HEK293 (cell line): ENCODE measurements around the gene KCNAB2.

ENCODE experiments used
- CTCF ChIA-PET: fragments of 350-600 bp; formaldehyde crosslinking; extraction: SDS; loops from one replicate; lab custom pipeline; 2021; ENCODE audit warnings: antibody characterized with exemption; lab: Yijun Ruan, JAX
- POLR2A ChIA-PET: fragments of 300-600 bp; formaldehyde crosslinking; extraction: SDS; loops from one replicate; lab custom pipeline; 2020; ENCODE audit warnings: antibody characterized with exemption, inconsistent platforms; lab: Yijun Ruan, JAX
- H3K27ac ChIP-seq: fragments of 200-500 bp; sonication (Bioruptor generic); 2 replicates; pipeline ENCODE4 v1.5.1; 2014; ENCODE audit warnings: low read depth, low read length, control low read depth, inconsistent platforms; ENCODE audit errors: extremely low read depth
- H3K36me3 ChIP-seq, 2 experiments: fragments of 200-500 bp in 1 of 2; sonication (Bioruptor generic) in 1 of 2; 1 replicate in 1 of 2; 2 replicates in 1 of 2; pipeline ENCODE4 v1.5.1; 2014 to 2017; ENCODE audit warnings: inconsistent platforms in 2 of 2, low read length in 2 of 2; ENCODE audit not compliant: control insufficient read depth in 2 of 2, insufficient read depth in 1 of 2
- H3K4me1 ChIP-seq: fragments of 200-500 bp; sonication (Bioruptor generic); 2 replicates; pipeline ENCODE4 v1.5.1; 2014; ENCODE audit warnings: mild to moderate bottlenecking, low read length, inconsistent platforms; ENCODE audit not compliant: control insufficient read depth, insufficient read depth
- H3K4me3 ChIP-seq: 2 replicates; pipeline ENCODE4 v1.5.1; 2011; ENCODE audit warnings: low read depth, mild to moderate bottlenecking, control low read depth, low read length, moderate library complexity
- H3K9me3 ChIP-seq: fragments of 200-500 bp; sonication (Bioruptor generic); 2 replicates; pipeline ENCODE4 v1.5.1; 2014; ENCODE audit warnings: low read depth, low read length, inconsistent platforms; ENCODE audit not compliant: control insufficient read depth, insufficient read depth
- BCL11B ChIP-seq: fragments of 450-650 bp; formaldehyde crosslinking; IDR thresholded peaks from 2 replicates; pipeline ENCODE4 v1.5.1; 2016; ENCODE audit warnings: low read depth, missing biosample characterization, missing genetic modification characterization
- GLI2 ChIP-seq: fragments of 450-650 bp; formaldehyde crosslinking; IDR thresholded peaks from 2 replicates; pipeline ENCODE4; 2017; ENCODE audit warnings: missing biosample characterization, missing genetic modification characterization, low read depth, borderline replicate concordance
- KLF10 ChIP-seq: fragments of 450-650 bp; IDR thresholded peaks from 2 replicates; pipeline ENCODE4 v1.5.1; 2018; ENCODE audit warnings: missing biosample characterization, mild to moderate bottlenecking, missing genetic modification characterization
- OSR2 ChIP-seq: fragments of 450-650 bp; formaldehyde crosslinking; IDR thresholded peaks from 2 replicates; pipeline ENCODE4 v1.5.1; 2016; ENCODE audit warnings: missing biosample characterization, missing genetic modification characterization
- PATZ1 ChIP-seq: fragments of 450-650 bp; formaldehyde crosslinking; IDR thresholded peaks from 2 replicates; pipeline ENCODE4 v1.5.1; 2016; ENCODE audit warnings: missing biosample characterization, missing genetic modification characterization
- ZBTB21 ChIP-seq: fragments of 450-650 bp; formaldehyde crosslinking; IDR thresholded peaks from 2 replicates; pipeline ENCODE4 v1.5.1; 2017; ENCODE audit warnings: missing biosample characterization, missing genetic modification characterization
- ZFP41 ChIP-seq: fragments of 450-650 bp; formaldehyde crosslinking; IDR thresholded peaks from 2 replicates; pipeline ENCODE4 v1.5.1; 2016; ENCODE audit warnings: missing biosample characterization, missing genetic modification characterization, borderline replicate concordance
- ZNF157 ChIP-seq: fragments of 450-650 bp; formaldehyde crosslinking; IDR thresholded peaks from 2 replicates; pipeline ENCODE4 v1.5.1; 2016; ENCODE audit warnings: missing biosample characterization, missing genetic modification characterization
- ZNF37A ChIP-seq: fragments of 450-650 bp; IDR thresholded peaks from 2 replicates; pipeline ENCODE4 v1.5.1; 2018; ENCODE audit warnings: missing biosample characterization, missing genetic modification characterization
- ZNF48 ChIP-seq: fragments of 450-650 bp; formaldehyde crosslinking; IDR thresholded peaks from 2 replicates; pipeline ENCODE4 v1.5.1; 2016; ENCODE audit warnings: missing biosample characterization, missing genetic modification characterization
- ZNF501 ChIP-seq: fragments of 450-650 bp; formaldehyde crosslinking; IDR thresholded peaks from 2 replicates; pipeline ENCODE4 v1.5.1; 2016; ENCODE audit warnings: missing biosample characterization, missing genetic modification characterization
- ZNF544 ChIP-seq: fragments of 450-650 bp; formaldehyde crosslinking; IDR thresholded peaks from 2 replicates; pipeline ENCODE4 v1.5.0; 2017; ENCODE audit warnings: missing biosample characterization, missing genetic modification characterization
- ZNF558 ChIP-seq: fragments of 450-650 bp; formaldehyde crosslinking; IDR thresholded peaks from 2 replicates; pipeline ENCODE4 v1.5.1; 2016; ENCODE audit warnings: missing biosample characterization, missing genetic modification characterization
- ZNF596 ChIP-seq: fragments of 450-650 bp; IDR thresholded peaks from 2 replicates; pipeline ENCODE4 v1.5.0; 2018; ENCODE audit warnings: missing biosample characterization, mild to moderate bottlenecking, missing genetic modification characterization, moderate library complexity
- ZNF621 ChIP-seq: fragments of 450-650 bp; formaldehyde crosslinking; IDR thresholded peaks from 2 replicates; pipeline ENCODE4 v1.5.1; 2017; ENCODE audit warnings: missing biosample characterization, missing genetic modification characterization
- ZNF664 ChIP-seq: fragments of 450-650 bp; formaldehyde crosslinking; IDR thresholded peaks from 2 replicates; pipeline ENCODE4 v1.5.1; 2016; ENCODE audit warnings: missing biosample characterization, missing genetic modification characterization
- ZNF768 ChIP-seq: fragments of 450-650 bp; formaldehyde crosslinking; IDR thresholded peaks from 2 replicates; pipeline ENCODE4 v1.5.1; 2018; ENCODE audit warnings: missing biosample characterization, mild to moderate bottlenecking, missing genetic modification characterization
- TF ChIP-seq, protein P1 (sequence below): fragments of 450-650 bp; formaldehyde crosslinking; IDR thresholded peaks from 2 replicates; pipeline ENCODE4 v1.5.1; 2016; ENCODE audit warnings: missing biosample characterization, missing genetic modification characterization
- TF ChIP-seq, protein P2 (sequence below): fragments of 450-650 bp; formaldehyde crosslinking; IDR thresholded peaks from 2 replicates; pipeline ENCODE4 v1.5.1; 2016; ENCODE audit warnings: missing biosample characterization, missing genetic modification characterization, borderline replicate concordance
- TF ChIP-seq, protein P3 (sequence below): fragments of 450-650 bp; formaldehyde crosslinking; IDR thresholded peaks from 2 replicates; pipeline ENCODE4 v1.5.0; 2017; ENCODE audit warnings: missing biosample characterization, missing genetic modification characterization, borderline replicate concordance
- TF ChIP-seq, protein P4 (sequence below): fragments of 450-650 bp; formaldehyde crosslinking; IDR thresholded peaks from 2 replicates; pipeline ENCODE4 v1.5.1; 2016; ENCODE audit warnings: missing biosample characterization, missing genetic modification characterization

Gene KCNAB2

DNA sequence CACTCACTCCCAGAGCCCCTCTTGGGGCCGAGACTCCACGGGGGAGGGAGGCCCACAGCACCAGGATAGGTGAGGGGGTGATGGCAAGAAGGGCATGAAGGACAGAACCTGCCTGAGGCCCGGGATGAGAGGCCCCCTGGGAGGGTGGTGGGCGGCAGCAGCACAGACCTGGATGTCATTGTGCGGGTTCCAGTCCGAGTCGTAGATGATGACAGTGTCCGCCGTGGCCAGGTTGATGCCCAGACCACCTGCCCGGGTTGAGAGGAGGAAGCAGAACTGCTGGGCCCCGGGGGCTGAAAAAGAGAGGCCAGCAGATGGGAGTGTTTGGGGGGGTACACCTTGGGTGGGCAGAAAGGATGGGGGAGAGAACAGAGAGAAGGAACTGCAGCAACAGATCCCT, 84.3 kb downstream of the KCNAB2 start:
- CTCF ChIA-PET, result interaction anchor here (0.9 kb wide), 1 partner anchor 48 kb away, joined by 3 read pairs; no protein-coding TSS in a partner anchor
- TF ChIP-seq ZNF621 (tag by site-specific recombination) (no peak), KLF10 (no peak), ZNF544 (tag by site-specific recombination) (no peak), GLI2 (tag by site-specific recombination) (no peak), PATZ1 (no peak), ZFP41 (tag by site-specific recombination) (no peak), ZNF596 (tag by site-specific recombination) (no peak), ZNF501 (tag by site-specific recombination) (no peak), ZNF48 (tag by site-specific recombination) (no peak), OSR2 (no peak), BCL11B (no peak), ZNF37A (tag by site-specific recombination) (no peak), ZNF768 (tag by site-specific recombination) (no peak)
- TF ChIP-seq, protein P1, sequence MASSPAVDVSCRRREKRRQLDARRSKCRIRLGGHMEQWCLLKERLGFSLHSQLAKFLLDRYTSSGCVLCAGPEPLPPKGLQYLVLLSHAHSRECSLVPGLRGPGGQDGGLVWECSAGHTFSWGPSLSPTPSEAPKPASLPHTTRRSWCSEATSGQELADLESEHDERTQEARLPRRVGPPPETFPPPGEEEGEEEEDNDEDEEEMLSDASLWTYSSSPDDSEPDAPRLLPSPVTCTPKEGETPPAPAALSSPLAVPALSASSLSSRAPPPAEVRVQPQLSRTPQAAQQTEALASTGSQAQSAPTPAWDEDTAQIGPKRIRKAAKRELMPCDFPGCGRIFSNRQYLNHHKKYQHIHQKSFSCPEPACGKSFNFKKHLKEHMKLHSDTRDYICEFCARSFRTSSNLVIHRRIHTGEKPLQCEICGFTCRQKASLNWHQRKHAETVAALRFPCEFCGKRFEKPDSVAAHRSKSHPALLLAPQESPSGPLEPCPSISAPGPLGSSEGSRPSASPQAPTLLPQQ, result no peak
- TF ChIP-seq, protein P2, sequence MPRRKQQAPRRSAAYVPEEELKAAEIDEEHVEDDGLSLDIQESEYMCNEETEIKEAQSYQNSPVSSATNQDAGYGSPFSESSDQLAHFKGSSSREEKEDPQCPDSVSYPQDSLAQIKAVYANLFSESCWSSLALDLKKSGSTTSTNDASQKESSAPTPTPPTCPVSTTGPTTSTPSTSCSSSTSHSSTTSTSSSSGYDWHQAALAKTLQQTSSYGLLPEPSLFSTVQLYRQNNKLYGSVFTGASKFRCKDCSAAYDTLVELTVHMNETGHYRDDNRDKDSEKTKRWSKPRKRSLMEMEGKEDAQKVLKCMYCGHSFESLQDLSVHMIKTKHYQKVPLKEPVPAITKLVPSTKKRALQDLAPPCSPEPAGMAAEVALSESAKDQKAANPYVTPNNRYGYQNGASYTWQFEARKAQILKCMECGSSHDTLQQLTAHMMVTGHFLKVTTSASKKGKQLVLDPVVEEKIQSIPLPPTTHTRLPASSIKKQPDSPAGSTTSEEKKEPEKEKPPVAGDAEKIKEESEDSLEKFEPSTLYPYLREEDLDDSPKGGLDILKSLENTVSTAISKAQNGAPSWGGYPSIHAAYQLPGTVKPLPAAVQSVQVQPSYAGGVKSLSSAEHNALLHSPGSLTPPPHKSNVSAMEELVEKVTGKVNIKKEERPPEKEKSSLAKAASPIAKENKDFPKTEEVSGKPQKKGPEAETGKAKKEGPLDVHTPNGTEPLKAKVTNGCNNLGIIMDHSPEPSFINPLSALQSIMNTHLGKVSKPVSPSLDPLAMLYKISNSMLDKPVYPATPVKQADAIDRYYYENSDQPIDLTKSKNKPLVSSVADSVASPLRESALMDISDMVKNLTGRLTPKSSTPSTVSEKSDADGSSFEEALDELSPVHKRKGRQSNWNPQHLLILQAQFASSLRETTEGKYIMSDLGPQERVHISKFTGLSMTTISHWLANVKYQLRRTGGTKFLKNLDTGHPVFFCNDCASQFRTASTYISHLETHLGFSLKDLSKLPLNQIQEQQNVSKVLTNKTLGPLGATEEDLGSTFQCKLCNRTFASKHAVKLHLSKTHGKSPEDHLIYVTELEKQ (tag by site-specific recombination), result no peak

GRCh38 chr1:6130596-6130995, 84.9 kb downstream of the KCNAB2 start:
- POLR2A ChIA-PET, result no interaction called here
- H3K27ac ChIP-seq, result no peak overlapping the region
- CTCF ChIA-PET, result interaction anchor here (0.9 kb wide), 1 partner anchor 48 kb away, joined by 3 read pairs; no protein-coding TSS in a partner anchor
- H3K36me3 ChIP-seq, result no peaks in the 10 kb centered on the region
- no peaks in the 10 kb centered on the region for H3K9me3 ChIP-seq
- H3K4me3 ChIP-seq, result no peak overlapping the region
- no peaks in the 10 kb centered on the region for H3K4me1 ChIP-seq
- TF ChIP-seq ZBTB21 (tag by site-specific recombination) (no peak), ZNF664 (tag by site-specific recombination) (no peak), ZNF157 (tag by site-specific recombination) (no peak), ZNF558 (tag by site-specific recombination) (no peak)
- TF ChIP-seq, protein P3, sequence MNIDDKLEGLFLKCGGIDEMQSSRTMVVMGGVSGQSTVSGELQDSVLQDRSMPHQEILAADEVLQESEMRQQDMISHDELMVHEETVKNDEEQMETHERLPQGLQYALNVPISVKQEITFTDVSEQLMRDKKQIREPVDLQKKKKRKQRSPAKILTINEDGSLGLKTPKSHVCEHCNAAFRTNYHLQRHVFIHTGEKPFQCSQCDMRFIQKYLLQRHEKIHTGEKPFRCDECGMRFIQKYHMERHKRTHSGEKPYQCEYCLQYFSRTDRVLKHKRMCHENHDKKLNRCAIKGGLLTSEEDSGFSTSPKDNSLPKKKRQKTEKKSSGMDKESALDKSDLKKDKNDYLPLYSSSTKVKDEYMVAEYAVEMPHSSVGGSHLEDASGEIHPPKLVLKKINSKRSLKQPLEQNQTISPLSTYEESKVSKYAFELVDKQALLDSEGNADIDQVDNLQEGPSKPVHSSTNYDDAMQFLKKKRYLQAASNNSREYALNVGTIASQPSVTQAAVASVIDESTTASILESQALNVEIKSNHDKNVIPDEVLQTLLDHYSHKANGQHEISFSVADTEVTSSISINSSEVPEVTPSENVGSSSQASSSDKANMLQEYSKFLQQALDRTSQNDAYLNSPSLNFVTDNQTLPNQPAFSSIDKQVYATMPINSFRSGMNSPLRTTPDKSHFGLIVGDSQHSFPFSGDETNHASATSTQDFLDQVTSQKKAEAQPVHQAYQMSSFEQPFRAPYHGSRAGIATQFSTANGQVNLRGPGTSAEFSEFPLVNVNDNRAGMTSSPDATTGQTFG, result no peak
- TF ChIP-seq, protein P2 (tag by site-specific recombination), result no peak
- TF ChIP-seq, protein P4, sequence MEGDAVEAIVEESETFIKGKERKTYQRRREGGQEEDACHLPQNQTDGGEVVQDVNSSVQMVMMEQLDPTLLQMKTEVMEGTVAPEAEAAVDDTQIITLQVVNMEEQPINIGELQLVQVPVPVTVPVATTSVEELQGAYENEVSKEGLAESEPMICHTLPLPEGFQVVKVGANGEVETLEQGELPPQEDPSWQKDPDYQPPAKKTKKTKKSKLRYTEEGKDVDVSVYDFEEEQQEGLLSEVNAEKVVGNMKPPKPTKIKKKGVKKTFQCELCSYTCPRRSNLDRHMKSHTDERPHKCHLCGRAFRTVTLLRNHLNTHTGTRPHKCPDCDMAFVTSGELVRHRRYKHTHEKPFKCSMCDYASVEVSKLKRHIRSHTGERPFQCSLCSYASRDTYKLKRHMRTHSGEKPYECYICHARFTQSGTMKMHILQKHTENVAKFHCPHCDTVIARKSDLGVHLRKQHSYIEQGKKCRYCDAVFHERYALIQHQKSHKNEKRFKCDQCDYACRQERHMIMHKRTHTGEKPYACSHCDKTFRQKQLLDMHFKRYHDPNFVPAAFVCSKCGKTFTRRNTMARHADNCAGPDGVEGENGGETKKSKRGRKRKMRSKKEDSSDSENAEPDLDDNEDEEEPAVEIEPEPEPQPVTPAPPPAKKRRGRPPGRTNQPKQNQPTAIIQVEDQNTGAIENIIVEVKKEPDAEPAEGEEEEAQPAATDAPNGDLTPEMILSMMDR (tag by site-specific recombination), result no peak

More for the DNA sequence above, 84.3 kb downstream of the KCNAB2 start:
- H3K27ac ChIP-seq, result no peak overlapping the region
- H3K36me3 ChIP-seq, result no peaks in the 10 kb centered on the region
- H3K4me1 ChIP-seq, result no peaks in the 10 kb centered on the region
- H3K9me3 ChIP-seq, result no peaks in the 10 kb centered on the region
- no peak overlapping the region for H3K4me3 ChIP-seq
- POLR2A ChIA-PET, result no interaction called here
